HG03103 (cell line): Measurements from ENCODE around the gene DRGX.

Experiments used
- ATAC-seq: cut with Tn5 transposase; IDR thresholded peaks from one replicate; pipeline ENCODE4 v1.9.1; 2021; ENCODE audit warnings: low read depth; ENCODE audit not compliant: unreplicated experiment

The DRGX gene

GRCh38 chr10:49408519-49409306 lies 12.8 kb upstream of the DRGX start:
- ATAC-seq, result no peak

DNA sequence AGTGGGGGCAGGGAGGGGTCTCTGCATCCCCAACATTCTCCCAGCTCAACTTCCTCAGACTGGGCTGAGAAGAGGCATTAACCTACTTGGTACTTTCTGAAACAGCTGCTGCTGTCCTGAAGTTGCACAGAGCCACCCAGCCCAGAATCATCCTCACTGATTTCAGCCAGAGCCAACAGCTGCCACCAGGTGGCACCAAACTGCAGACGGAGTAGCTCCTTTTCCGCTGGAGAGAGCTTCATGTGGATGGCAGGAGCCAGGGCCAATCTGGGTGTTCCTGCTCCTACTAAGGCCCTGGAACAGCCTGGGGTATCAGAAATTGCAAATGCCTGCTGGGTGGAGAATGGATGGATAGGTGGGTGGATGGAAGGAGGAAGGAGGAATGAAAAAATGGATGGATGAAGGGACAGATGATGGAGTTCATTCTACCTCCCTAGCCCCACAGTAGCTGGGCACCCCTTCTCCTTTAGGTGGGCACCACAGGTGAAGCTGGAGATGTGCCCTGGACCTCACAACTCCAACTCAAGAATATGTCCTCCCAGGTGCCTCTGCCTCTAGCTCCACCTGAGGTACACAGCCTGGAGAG lies 11.8 kb upstream of the DRGX start:
- ATAC-seq, result no peak

GRCh38 chr10:49407151-49407550 lies 11.3 kb upstream of the DRGX start:
- no peak for ATAC-seq

DNA sequence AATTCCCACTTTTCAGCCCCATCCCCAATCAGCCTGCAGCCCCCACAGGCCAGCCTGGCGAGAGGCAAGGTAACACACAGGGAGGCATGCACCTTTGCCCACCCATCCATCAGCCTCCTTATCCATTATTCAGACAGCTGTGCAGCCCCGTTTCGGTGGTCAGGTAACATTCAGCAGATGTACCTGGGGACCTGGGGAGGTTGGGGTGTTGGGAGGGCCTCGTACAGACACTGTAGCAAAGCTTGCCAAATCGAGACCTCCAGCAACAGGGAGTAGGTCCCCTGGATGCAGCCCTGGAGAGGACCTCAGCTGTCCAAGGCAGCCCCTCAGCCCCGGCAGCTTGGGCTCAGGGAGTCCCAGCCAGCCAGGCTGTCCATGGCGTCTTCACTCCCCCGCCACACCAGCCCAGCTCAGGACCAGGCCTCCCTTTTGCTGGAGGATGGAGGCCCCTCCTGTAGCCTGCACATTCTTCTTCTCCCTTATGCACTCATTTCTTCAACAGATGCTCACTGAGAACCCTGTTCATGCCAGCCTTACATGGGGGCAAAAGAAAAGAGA lies 8.5 kb upstream of the DRGX start:
- ATAC-seq, result no peak

GRCh38 chr10:49403363-49403762 lies 7.5 kb upstream of the DRGX start:
- ATAC-seq, result no peak

DNA sequence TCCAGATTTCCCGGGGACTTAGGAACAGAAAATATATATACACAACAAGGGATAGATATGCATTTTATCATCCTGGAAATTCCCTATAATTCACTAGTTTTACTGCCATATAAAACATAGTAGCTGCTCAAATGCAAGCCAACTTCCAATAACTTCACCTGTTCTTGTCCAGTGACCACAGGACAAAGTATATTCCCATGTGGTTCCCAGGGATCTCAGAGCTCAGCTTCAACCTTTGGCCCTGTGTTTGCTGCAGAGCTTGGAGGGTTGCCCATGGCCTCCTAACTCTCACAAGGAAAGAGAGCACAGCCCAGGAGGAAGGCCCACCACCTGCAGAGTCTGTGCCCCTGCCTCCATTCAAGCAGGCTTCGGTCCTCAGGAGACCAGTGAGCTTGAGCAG lies 4.5 kb upstream of the DRGX start:
- ATAC-seq, result no peak

DNA sequence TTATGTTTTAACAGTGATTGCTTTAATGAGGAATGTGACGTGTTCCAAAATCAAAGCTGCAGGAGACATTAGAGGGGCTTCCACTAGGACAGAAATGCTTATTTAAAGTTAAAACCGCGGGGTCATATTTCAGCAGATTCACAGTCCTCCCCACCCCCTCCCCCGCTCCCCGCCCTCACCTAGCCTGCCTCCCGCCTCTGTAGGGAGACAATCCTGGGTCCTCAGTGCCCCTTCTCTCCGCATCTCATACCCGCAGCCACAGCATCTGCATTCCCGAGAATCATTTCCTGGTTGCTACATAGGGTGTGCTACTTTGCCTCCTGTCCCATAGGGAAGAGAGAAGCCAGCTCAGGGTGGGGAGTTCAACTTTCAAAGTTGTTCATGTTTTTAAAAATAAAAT lies 3.1 kb upstream of the DRGX start:
- ATAC-seq, result no peak

GRCh38 chr10:49398000-49398861 lies 2.3 kb upstream of the DRGX start:
- no peak for ATAC-seq

DNA sequence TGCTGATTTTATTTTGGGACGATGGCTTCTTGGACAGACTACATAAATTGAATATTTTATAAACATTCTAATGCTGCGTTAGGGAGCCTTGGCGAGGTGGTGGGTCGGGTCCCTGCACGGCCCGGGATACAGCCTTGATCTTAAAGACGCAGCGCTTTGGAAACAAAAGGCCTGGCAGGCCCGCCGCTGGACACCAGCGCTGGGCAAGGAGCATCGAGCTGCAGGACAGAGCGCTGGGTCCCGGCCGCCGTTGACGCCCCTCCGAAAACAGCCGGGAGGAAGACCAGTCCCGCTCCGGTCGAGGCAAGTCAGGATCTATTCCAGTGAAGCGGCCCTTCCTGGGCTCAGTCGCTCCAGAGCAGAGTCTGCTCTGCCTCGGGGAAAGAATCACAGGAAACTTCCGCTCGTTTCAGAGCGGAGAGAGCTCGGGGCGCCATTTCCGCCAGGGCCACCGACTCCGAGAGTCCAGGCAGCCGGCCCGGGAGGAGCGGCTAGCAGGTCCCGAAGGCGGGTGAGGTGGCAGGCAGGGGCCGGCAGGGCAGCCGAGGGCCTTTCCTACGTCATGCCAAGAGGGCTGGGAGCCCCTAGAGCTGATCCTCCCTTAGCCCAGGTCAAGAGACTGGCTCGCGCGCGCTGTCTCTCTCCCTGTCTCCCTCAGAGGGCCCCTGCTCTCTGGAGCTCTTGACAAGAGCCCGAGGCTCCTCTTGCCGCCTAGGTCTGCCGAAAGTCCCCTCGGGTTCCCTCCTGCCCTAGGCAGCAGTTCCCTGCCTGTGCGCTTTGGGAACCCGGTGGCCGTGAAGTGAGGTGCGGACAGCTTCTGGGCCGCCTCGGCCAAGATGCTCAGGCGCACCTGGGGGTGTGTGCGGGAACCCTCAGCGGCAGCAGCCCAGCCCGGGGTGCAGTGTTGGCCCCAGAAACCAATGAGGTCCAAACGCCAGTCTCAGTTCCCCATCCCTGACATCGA lies 1.4 kb upstream of the DRGX start:
- ATAC-seq, result no peak

DNA sequence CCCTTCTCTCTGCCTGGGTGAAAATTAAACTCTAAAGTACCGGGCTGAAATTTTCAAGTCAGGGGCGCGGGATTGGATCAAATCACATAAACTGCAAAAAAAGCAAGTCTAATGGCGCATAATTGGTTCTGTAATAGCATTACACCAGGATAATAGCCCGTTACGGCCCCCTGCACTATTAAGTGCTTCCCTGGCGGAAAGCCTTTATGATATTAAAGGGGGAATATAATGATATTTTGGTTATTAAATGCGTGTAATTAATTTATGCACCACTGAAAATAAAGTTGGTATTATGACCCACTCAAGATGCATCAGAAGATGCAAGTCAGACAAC lies 744 bp upstream of the DRGX start:
- ATAC-seq, result no peak

- no peak for ATAC-seq
These were observed 752 bp downstream of the DRGX start for GRCh38 chr10:49394933-49395740.

DNA sequence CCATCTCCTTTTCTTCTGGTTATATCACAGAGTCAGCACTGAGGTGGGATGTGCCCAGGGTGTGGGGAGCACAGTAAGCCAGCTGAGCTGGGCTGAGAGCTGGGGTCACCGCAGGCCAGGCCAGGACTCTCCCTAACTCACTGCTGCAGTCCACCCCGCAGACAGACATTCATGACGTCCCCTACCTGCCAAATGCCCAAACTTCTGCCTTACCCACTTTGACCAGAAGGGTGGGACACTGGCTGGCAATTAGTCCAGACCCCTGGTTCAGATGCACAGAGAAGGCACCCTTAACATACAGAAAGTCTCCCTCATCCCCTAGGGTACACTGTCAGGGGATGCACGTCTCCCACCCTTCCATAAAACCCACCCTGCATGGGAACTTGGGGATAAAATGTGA lies 2.1 kb downstream of the DRGX start:
- no peak for ATAC-seq

GRCh38 chr10:49393301-49393700 lies 2.6 kb downstream of the DRGX start:
- no peak for ATAC-seq

GRCh38 chr10:49389361-49389933 lies 6.4 kb downstream of the DRGX start:
- no peak for ATAC-seq

DNA sequence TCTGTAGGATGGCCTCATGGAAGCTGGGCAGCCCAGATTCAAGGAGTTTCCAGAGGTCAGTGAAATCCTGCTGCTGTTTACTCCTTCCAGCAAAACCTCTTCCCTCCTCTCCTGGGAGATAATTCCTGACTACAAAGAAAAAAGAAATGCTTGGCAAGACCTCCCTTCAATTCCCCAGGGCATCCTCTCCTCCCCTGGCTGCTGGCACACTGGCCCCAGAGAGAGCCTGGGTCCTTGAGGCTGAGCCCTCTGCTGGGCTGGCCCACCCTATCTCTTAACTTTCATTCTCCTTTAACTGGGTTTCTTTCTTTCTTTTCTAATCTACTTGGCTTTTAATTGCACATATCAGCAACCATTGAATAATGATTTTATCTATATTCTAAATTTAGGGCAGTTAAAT lies 7.7 kb downstream of the DRGX start:
- ATAC-seq, result no peak

- ATAC-seq, result no peak
These were observed 8.8 kb downstream of the DRGX start for GRCh38 chr10:49387071-49387470.

DNA sequence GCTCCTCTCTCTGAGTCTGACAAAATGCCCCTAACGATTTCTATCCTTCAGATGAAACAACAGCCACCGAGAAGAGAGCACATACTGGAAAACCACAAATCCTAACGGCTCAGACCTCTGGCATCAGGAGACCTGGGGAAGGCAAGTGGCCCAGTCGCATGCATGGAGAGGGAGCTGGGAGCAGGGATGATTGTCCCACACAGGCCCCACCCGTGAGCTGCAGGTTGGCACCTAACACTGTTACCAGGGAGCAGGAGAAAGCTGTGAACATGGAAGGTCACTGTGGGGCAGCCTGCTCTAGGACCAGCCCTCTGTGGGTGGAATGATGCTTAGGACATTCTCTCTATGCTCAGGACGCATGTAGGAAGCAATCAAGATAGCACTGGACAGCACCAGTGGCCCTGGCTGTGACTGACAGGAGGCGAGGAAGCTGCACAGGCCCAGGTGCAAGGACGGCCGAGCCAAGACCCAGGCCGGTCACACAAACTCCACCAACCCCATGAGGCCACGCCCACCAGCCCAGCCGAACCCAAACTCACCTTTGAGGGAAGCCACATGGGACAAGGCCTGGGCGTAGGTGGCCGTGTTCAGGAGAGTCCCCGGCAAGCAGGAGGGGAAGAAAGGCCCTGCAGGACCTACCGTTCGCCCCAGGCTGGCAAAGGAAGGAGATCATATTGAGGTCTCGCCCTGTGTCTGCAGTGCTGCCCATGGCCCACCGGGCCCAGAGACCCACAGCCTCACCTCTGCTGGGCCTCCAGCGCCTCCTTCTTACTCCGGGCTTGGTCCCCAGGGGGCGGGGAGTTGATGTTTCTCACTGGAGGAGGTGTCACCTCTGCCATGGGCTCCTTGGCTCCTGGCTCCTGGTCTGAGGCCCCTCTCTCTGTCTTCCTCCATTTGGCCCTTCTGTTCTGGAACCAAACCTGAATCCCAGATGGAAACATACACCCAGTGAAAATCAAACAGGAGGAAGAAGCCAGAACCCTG lies 9.7 kb downstream of the DRGX start:
- no peak for ATAC-seq
